Mesenteric fat pad (tissue), 1 donor: Measurements from ENCODE around the gene CERT1. TPM values are rescaled to one million over a fixed set of nuclear protein-coding genes. Genes with fewer than 3 reads are reported as not detected.
"Not testable (repeated sequence)": the region's sequence is repeated elsewhere in the genome, so short reads cannot be mapped to it uniquely, and the experiment has no call there.

Experiments
- DNase-seq: peaks from one replicate; pipeline ENCODE4 v3.0.0-alpha.2; 2020; ENCODE audit warnings: low spot score
- total RNA-seq: library from RNA; stranded (reverse); fragmentation: NEBNext Ultra II Directional; extraction: Animal tissue kit (Norgen Biotek cat#: 25700); gene quantifications from one replicate; pipeline ENCODE4 v1.2.1, GENCODE V29; 2021
- donor health status: DM: yes; HTN: yes; CAD: no.

The CERT1 gene
- total RNA-seq, 1 donor from 2014 or later, result 83.0 TPM

DNA sequence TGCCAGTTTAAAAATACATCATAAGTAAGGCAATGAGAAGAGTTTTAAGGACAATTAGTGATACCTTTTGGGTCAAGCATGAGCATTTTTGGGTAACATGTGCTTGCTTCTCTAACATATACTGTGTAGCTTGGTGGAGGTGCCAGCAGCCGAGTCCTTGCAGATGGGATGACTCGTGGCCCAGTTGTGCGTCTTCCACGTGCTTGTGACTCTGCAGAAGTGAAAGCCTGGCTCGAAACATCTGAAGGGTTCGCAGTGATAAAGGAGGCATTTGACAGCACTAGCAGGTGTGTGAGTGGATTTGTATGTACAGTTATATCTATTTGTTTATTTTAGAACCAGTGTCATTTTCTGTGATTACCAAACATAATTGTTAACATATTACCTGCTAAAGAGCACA, 156.2 kb downstream of the CERT1 start:
- no peak for DNase-seq

- no peak for DNase-seq
Observed at GRCh38 chr5:75351139-75351926, 160.1 kb downstream of the CERT1 start.

DNA sequence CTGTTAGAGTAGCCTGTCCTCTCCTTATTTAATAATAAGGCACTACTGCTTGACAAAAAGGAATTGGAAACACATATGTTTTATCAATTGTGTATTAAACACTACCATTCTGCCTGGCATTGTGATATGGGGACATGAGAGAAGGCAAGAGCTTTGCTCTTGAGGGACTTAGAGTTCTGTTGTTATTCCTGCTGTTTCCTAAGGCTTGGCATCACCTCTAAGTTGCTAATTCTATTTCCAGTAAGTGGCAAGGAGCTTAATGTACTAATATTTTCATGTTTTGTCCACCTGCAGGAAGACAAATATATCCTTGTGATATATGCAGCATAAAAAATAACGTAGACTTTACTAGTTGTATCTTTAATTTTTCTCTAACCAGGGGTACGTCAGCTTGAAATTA, 161.8 kb downstream of the CERT1 start:
- no peak for DNase-seq

DNA sequence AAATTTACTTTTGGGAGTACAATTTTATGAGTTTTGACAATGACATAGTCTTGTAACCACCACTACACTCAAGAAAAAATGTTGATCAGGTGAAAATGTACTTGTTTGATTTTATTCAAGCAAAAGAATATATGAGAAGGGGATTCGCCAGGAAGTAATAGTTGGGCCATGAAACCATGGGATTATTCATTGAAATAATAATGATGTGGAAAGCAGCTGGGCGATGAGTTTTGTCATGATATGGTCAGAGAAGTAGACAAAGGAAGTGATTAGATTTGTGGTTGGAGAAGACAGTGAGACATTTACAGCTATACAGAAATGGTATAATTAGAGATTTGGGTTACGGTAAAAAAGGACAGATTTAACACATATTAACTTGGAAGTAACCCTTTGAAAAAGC, 163.2 kb downstream of the CERT1 start:
- DNase-seq, result no peak

DNA sequence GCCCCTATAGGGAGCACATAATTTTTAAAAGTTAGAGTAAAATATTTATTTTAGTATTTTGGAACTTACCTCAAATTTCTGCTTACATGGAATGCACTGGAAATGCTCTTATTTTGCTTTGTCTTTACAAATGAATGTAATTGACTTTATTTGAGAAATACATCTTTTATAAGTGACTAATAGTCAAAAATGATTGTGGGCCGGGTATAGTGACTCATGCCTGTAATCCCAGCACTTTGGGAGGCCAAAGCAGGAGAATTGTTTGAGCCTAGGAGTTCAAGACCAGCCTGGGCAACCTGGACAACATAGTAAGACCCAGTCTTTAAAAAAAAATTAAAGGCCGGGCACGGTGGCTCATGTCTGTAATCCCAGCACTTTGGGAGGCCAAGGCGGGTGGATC, 168.6 kb downstream of the CERT1 start:
- no peak for DNase-seq

- no peak for DNase-seq
Observed at GRCh38 chr5:75341934-75342333, 169.5 kb downstream of the CERT1 start.

DNA sequence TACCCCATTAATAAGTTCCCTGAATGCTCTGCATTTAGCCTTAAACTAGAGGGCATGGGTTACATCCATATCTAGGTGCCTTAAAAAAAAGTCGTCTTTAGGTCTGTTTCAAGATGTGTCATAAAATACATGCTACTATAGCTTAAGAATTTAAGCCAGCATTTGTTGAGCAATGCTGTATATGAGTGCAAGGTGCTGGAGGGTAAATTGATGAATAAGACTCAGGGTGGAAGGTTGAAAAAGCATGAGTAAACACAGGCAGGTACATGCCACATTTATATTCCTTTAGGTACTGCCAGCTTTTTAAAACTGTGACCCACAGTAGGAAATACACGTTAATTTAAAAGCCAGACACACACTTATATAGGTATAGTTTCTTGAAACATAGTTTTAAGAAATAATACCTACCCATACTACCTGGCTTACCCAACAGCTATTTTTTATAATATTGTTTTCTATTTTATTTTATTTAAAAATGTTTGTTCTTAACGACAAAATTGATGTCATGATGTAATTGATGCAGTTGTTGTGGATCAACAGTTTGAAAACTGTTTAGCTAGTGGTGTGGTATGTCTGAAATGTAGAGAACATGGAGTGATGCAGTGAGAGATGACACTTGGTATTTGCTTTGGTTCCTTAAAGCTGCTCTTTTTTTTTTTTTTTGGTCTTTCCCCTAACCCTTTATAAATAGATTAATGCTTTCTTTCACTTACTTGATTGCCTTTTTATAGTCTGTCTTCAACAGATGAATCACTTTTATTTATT, 170.5 kb downstream of the CERT1 start:
- no peak for DNase-seq

DNA sequence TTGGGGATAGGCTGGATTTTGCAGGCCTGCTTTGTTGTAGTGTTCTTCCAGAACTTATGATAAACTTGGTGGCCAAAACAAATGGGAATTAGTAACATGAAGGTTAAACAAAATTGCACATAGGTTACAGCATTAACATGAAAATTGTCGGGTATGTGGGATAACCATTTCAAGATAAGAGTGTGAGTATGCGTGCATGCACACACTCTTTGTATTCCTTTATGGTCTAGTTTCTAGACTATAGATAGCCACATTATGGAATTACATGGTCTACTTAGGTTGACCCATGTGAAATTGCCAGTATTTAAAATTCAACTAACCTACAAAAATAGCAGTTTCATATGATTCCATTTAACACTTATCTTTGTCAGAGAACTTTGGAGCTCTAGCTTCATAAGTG, 173.0 kb downstream of the CERT1 start:
- DNase-seq, result no peak

GRCh38 chr5:75337366-75338021, 173.9 kb downstream of the CERT1 start:
- DNase-seq, result no peak

DNA sequence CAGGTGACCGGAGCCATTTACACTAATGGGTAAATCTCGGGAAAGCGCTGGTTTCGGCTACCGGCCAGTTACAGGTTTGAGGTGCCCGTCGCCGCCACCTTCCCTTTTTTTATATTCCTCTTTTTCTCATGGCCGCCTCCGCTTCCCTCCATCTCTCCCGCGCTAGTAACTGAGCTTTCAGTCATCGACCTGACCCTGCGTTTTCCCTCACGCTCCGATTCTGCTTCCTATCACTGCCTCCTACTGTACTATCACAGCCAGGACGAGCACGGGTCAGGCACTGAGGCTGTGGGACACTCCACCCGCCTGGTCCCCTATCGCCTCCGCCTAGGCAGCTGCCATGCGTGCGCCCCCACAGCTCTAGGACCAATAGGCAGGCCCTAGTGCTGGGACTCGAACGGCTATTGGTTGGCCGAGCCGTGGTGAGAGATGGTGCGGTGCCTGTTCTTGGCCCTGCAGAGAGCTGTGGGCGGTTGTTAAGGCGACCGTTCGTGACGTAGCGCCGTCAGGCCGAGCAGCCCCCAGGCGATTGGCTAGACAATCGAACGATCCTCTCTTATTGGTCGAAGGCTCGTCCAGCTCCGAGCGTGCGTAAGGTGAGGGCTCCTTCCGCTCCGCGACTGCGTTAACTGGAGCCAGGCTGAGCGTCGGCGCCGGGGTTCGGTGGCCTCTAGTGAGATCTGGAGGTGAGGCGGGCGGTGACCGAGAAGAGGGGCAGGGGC, 174.7 kb downstream of the CERT1 start, which contains the start of gene HMGCR:
Gene HMGCR (plus strand): TSS at position 606 of the 722 bp plus-strand sequence. CDS start 5,386 bp downstream, outside the sequence.
- peak; percentile 98 for DNase-seq

DNA sequence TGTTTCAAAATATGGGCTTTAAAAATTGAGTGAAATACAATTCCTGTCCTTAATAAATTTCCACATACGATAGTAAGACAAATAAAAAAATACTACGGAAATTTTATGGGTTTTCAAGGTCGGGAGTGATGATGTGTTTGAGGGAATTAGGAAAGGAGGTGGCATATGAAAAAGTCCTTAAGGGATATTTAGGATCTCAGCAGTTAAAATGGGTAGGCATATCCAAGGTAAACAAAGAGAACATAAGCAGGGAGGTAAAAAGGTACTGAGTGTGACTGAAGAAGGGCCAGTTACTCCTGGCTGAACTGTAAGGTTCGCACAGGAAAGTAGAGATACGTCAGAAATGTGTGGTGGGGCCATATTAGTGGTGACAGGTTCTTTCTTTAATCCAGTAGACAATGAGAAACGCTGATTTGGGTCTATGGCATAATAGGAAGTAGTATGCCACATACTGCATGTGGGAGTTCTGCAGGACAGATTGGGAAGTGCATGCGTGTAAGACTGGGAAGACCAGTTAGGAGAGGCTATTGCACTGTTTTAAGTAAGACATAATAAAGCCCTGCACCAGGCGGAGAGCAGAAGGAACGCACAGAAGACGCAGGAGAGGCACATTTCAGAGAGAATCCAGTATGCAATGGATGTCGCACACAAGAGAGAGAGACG, 175.3 kb downstream of the CERT1 start:
- no peak for DNase-seq

DNA sequence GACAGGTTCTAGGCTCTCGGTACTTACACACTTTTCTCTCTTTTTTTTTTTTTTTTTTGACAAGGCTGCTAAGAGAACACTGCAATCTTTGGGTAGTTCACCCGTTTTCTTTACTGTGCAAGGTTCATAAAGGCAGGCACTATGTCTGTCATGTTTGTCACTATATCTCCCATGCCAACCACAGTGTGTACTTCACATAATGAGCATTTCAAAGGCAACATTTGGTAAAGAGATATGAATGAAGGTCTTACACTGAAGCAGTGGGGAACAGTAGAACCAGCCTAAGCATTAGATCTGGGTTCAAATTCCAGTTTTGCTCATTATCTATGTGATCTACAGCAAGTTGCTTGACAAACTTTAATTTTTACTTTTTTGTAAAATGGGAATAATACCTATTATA, 175.9 kb downstream of the CERT1 start:
- DNase-seq, result no peak

DNA sequence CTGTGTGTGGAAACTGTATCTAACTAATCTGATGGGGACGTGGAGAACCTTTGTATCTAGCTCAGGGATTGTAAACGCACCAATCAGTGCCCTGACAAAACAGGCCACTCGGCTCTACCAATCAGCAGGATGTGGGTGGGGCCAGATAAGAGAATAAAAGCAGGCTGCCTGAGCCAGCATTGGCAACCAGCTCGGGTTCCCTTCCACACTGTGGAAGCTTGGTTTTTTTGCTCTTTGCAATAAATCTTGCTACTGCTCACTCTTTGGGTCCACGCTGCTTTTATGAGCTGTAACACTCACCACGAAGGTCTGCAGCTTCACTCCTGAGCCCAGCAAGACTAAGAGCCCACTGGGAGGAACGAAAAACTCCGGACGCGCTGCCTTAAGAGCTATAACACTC, 177.0 kb downstream of the CERT1 start:
- not testable (repeated sequence) for DNase-seq

DNA sequence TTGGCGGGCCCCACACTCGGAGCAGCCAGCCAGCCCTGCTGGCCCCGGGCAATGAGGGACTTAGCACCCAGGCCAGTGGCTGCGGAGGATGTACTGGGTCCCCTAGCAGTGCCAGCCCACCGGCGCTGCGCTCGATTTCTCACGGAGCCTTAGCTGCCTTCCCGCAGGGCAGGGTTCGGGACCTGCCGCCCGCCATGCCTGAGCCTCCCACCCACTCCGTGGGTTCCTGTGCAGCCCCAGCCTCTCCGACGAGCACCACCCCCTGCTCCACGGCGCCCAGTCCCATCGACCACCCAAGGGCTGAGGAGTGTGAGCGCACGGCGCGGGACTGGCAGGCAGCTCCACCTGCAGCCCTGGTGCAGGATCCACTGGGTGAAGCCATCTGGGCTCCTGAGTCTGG, 177.7 kb downstream of the CERT1 start:
- DNase-seq, result not testable (repeated sequence)

DNA sequence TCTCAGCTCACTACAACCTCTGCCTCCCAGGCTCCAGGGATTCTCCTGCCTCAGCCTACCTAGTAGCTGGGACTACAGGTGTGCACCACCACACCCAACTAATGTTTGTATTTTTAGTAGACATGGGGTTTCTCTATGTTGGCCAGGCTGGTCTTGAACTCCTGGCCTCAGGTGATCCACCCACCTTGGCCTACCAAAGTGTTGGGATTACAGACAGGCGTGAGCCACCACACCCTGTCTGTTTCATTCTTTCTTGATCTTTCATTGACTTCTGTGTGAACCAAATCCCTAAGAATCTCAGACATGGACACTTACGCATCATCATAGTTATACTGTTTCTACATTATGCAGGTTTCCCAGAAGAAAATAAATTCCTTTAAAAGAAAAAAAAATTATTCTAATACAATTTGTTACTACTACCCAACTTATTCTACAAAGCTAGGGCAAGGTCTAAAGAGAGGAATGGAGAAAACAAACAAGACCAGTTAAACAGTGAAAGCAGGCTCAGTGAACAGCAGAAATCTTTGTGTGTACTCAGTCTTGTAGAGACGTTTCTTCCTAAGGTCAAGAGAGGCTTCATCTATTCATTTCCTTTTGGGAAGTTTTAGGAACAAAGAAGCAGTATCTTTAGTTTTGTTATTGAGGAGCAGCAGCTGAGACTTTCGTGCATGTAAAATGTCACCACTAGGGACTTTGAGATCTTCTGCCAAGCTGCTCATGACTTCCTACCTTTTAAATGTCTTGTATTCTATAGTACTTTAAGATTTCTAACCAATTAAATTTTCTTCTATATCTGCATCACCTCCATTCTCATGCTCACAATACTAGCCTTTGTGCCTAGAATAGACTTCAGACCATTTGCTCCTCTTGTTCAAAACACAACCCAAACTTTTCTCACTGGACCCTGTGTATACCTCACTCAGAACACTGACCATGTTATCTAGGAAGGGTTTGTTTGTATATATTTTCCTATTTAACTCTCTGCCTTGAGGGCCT, 180.0 kb downstream of the CERT1 start:
- DNase-seq, result no peak

DNA sequence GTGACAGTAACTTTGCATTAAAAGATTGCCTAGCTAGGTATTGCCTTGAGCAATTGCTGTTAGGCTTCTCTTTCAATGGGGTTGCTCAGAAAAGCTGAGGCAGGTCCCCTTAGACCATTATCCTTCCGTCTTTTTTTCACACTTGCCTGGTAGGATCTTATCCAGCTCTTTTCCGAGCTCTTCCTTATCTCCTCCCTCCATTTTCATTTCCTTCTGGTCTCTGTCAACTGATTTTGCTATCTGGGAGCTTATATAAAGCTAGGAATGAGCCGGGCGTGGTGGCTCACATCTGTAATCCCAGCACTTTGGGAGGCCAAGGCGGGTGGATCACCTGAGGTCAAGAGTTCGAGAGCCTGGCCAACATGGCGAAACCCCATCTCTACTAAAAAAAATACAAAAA, 181.0 kb downstream of the CERT1 start:
- no peak for DNase-seq
